ENCODE data around the gene SEC14L5. TPM values are rescaled to one million over a fixed set of nuclear protein-coding genes. Genes with fewer than 3 reads are reported as not detected.

The SEC14L5 gene
- total RNA-seq, 2 donors from 2014 or later, result 0.22 to 0.33 TPM

GRCh38 chr16:5016967-5017677 is 59.0 kb downstream of the SEC14L5 start:
- H3K27me3 ChIP-seq (ENCODE audit: control insufficient read depth, insufficient read depth, low read length, poor library complexity, severe bottlenecking), result peaks cover 65% of the 10 kb centered on the region
- no peaks in the 10 kb centered on the region for H3K4me1 ChIP-seq (ENCODE audit: control insufficient read depth, insufficient read depth, low read length)
- no peaks in the 10 kb centered on the region for H3K36me3 Mint-ChIP-seq (ENCODE audit: low read depth)
- no peak overlapping the region for H3K4me3 Mint-ChIP-seq
- H3K9me3 Mint-ChIP-seq, result peaks cover 1% of the 10 kb centered on the region
- H3K36me3 ChIP-seq (ENCODE audit: control insufficient read depth, insufficient read depth, low read length), result no peaks in the 10 kb centered on the region
- no peaks in the 10 kb centered on the region for H3K4me1 Mint-ChIP-seq
- H3K4me3 ChIP-seq (ENCODE audit: low read length), result no peak overlapping the region
- no peak overlapping the region for H3K27ac ChIP-seq (ENCODE audit: low read depth, low read length)
- H3K27me3 Mint-ChIP-seq (ENCODE audit: insufficient read depth), result peaks cover 93% of the 10 kb centered on the region
- no peak overlapping the region for H3K9ac ChIP-seq (ENCODE audit: extremely low read depth, low read length, poor library complexity, severe bottlenecking)
- no peaks in the 10 kb centered on the region for H3K9me3 ChIP-seq (ENCODE audit: control insufficient read depth, low read length)
- no peak overlapping the region for H3K27ac Mint-ChIP-seq
- TF ChIP-seq, protein P1, sequence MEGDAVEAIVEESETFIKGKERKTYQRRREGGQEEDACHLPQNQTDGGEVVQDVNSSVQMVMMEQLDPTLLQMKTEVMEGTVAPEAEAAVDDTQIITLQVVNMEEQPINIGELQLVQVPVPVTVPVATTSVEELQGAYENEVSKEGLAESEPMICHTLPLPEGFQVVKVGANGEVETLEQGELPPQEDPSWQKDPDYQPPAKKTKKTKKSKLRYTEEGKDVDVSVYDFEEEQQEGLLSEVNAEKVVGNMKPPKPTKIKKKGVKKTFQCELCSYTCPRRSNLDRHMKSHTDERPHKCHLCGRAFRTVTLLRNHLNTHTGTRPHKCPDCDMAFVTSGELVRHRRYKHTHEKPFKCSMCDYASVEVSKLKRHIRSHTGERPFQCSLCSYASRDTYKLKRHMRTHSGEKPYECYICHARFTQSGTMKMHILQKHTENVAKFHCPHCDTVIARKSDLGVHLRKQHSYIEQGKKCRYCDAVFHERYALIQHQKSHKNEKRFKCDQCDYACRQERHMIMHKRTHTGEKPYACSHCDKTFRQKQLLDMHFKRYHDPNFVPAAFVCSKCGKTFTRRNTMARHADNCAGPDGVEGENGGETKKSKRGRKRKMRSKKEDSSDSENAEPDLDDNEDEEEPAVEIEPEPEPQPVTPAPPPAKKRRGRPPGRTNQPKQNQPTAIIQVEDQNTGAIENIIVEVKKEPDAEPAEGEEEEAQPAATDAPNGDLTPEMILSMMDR (conservative IDR thresholded peaks at IDR 0.05), result no peak
- 84 to 87% methylated on average over 4 to 6 of the region's 6 CpGs for WGBS, 2 experiments (ENCODE audit: insufficient coverage in 1 of 2, insufficient read length in 1 of 2)
- DNase-seq, result no peak

- Mint-ChIP-seq H3K9me3 (peaks cover 1% of the 10 kb centered on the region), H3K4me1 (no peaks in the 10 kb centered on the region), H3K27me3 (ENCODE audit: insufficient read depth) (peaks cover 92% of the 10 kb centered on the region), H3K27ac (no peak overlapping the region), H3K4me3 (no peak overlapping the region), H3K36me3 (ENCODE audit: low read depth) (no peaks in the 10 kb centered on the region)
- H3K4me3 ChIP-seq (ENCODE audit: low read length), result no peak overlapping the region
- TF ChIP-seq, protein P1 (conservative IDR thresholded peaks at IDR 0.05), result no peak
- H3K36me3 ChIP-seq (ENCODE audit: control insufficient read depth, insufficient read depth, low read length), result no peaks in the 10 kb centered on the region
- WGBS, 2 experiments (ENCODE audit: insufficient coverage in 1 of 2, insufficient read length in 1 of 2), result 90 to 94% methylated on average over 5 of the region's 5 CpGs
- no peak overlapping the region for H3K27ac ChIP-seq (ENCODE audit: low read depth, low read length)
- peaks cover 60% of the 10 kb centered on the region for H3K27me3 ChIP-seq (ENCODE audit: control insufficient read depth, insufficient read depth, low read length, poor library complexity, severe bottlenecking)
- DNase-seq, result no peak
- no peaks in the 10 kb centered on the region for H3K4me1 ChIP-seq (ENCODE audit: control insufficient read depth, insufficient read depth, low read length)
- H3K9ac ChIP-seq (ENCODE audit: extremely low read depth, low read length, poor library complexity, severe bottlenecking), result no peak overlapping the region
- H3K9me3 ChIP-seq (ENCODE audit: control insufficient read depth, low read length), result no peaks in the 10 kb centered on the region
Measured at GRCh38 chr16:5017678-5017969, 59.5 kb downstream of the SEC14L5 start.

DNA sequence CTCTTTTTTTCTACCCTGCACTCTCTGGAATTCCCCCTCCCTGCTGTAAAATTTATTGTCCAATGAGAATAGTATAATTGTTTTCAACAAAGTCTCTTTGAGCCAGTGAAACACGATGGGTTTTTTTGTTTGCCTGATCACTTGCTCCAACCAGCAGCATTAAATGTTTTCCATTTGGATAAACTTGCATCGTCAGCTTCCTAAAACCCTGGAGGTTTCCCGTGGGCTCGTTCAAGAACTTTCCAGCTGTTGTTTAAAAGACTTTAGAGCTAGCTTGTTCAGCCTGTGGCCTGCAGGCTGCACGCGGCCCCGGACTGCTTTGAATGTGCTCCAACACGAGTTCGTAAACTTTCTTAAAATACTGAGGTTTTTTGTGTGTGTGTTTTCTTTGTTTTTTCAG is 60.7 kb downstream of the SEC14L5 start:
- H3K4me1 ChIP-seq (ENCODE audit: control insufficient read depth, insufficient read depth, low read length), result no peaks in the 10 kb centered on the region

More for the DNA sequence above, 60.7 kb downstream of the SEC14L5 start:
- Mint-ChIP-seq H3K4me1 (no peaks in the 10 kb centered on the region), H3K27me3 (ENCODE audit: insufficient read depth) (peaks cover 83% of the 10 kb centered on the region), H3K4me3 (no peak overlapping the region), H3K9me3 (peaks cover 1% of the 10 kb centered on the region), H3K36me3 (ENCODE audit: low read depth) (no peaks in the 10 kb centered on the region), H3K27ac (no peak overlapping the region)
- 78 to 88% methylated on average over 4 to 9 of the region's 9 CpGs for WGBS, 2 experiments (ENCODE audit: insufficient coverage in 1 of 2, insufficient read length in 1 of 2)
- no peak overlapping the region for H3K4me3 ChIP-seq (ENCODE audit: low read length)
- peaks cover 48% of the 10 kb centered on the region for H3K27me3 ChIP-seq (ENCODE audit: control insufficient read depth, insufficient read depth, low read length, poor library complexity, severe bottlenecking)
- H3K36me3 ChIP-seq (ENCODE audit: control insufficient read depth, insufficient read depth, low read length), result no peaks in the 10 kb centered on the region
- no peak for DNase-seq
- no peak overlapping the region for H3K9ac ChIP-seq (ENCODE audit: extremely low read depth, low read length, poor library complexity, severe bottlenecking)
- TF ChIP-seq, protein P1 (conservative IDR thresholded peaks at IDR 0.05), result no peak
- H3K27ac ChIP-seq (ENCODE audit: low read depth, low read length), result no peak overlapping the region
- no peaks in the 10 kb centered on the region for H3K9me3 ChIP-seq (ENCODE audit: control insufficient read depth, low read length)
